ENCODE measurements around the gene U2SURP.

- TF ChIP-seq CTCF (IDR thresholded peaks at IDR 0.05) = no peak
- TF ChIP-seq EZH2 (IDR thresholded peaks at IDR 0.05; ENCODE audit: borderline replicate concordance, insufficient read depth, low read depth, low read length, poor library complexity, severe bottlenecking) = no peak
These were observed 87.5 kb downstream of the U2SURP start for GRCh38 chr3:143088835-143089234.
